Measurements from ENCODE around the gene SCOC. TPM values are rescaled to one million over a fixed set of nuclear protein-coding genes. Genes with fewer than 3 reads are reported as not detected.

The SCOC gene
- total RNA-seq = 10 to 100 TPM; 15.3 to 49.5 (median 35.3) TPM

DNA sequence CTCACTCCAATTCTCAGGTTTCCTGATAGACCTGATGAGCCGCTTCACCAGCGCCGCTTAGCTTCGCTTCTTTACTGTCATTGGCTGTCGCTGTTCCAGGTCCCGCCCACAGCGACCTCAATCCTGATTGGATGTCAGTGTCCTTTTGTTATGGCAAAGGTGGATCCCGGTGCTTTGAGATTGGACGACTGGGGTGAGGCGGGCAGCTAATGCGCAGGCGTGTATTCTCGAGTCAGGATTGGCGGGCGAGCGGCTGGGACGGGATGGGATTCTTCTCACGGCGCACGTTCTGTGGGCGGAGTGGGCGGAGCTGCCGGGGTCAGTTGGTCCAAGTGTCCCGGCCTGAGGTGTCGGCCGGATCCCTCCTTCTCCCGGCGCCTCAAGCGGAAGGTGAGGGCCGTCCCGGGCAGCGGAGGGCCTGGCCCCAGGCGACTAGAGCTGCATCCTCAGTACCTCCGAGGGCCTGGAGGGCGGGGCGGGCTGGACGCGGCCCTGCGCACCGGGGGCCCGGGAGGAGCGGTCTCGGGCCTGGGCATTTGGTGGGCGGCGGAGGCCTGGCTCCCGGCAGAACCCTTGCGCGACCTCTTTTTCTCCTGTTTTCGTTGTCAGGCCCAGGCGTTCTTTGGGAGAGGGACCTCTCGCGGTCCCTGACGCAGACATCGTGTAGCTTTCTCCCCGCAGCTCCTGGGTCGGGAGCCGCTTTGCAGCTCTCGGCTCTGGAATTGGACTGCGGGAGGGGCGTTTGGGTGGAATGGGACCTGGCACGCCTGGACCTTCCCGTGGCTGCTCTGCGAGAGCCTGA, at the start of gene SCOC:
SCOC (plus strand) TSS at position 319 of the 802 bp plus-strand sequence. CDS start 5,525 bp downstream, outside the sequence.
- H3K4me3 ChIP-seq = peak within 1 kb of the TSS; percentile 82 to 90 (median 84)
- peak; percentile 46 to 49 for TF ChIP-seq POLR2A (IDR thresholded peaks at IDR 0.05)
- TF ChIP-seq, protein P1, sequence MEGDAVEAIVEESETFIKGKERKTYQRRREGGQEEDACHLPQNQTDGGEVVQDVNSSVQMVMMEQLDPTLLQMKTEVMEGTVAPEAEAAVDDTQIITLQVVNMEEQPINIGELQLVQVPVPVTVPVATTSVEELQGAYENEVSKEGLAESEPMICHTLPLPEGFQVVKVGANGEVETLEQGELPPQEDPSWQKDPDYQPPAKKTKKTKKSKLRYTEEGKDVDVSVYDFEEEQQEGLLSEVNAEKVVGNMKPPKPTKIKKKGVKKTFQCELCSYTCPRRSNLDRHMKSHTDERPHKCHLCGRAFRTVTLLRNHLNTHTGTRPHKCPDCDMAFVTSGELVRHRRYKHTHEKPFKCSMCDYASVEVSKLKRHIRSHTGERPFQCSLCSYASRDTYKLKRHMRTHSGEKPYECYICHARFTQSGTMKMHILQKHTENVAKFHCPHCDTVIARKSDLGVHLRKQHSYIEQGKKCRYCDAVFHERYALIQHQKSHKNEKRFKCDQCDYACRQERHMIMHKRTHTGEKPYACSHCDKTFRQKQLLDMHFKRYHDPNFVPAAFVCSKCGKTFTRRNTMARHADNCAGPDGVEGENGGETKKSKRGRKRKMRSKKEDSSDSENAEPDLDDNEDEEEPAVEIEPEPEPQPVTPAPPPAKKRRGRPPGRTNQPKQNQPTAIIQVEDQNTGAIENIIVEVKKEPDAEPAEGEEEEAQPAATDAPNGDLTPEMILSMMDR (IDR thresholded peaks at IDR 0.05) = peak in 2 of 6 experiments; percentile 12 to 23
- no peaks in the 10 kb centered on the region for H3K36me3 ChIP-seq
- H3K9me3 ChIP-seq = no peaks in the 10 kb centered on the region
- H3K27me3 ChIP-seq = no peaks in the 10 kb centered on the region
- peaks cover 0 to 19% (median 0%) of the 10 kb centered on the region in 4 donors for H3K4me1 ChIP-seq
- H3K27ac ChIP-seq = peak within 1 kb of the TSS; percentile 81 to 92 (median 90)
- peak; percentile 99 to 100 (median 99) for DNase-seq

- DNase-seq = peak in 1 of 3 donors; percentile 51
- H3K9me3 ChIP-seq = no peaks in the 10 kb centered on the region
- H3K36me3 ChIP-seq = no peaks in the 10 kb centered on the region
- no peaks in the 10 kb centered on the region for H3K4me1 ChIP-seq
- no peaks in the 10 kb centered on the region for H3K27me3 ChIP-seq
- no peak for TF ChIP-seq POLR2A (IDR thresholded peaks at IDR 0.05)
- TF ChIP-seq, protein P1 (IDR thresholded peaks at IDR 0.05) = peak in 4 of 6 experiments; percentile 29 to 57 (median 54)
- H3K27ac ChIP-seq = no peak overlapping the region
- H3K4me3 ChIP-seq = no peak overlapping the region
Observed at GRCh38 chr4:140326395-140326993, 47.0 kb upstream of the SCOC start.

GRCh38 chr4:140330311-140330900, 43.0 kb upstream of the SCOC start:
- no peak for DNase-seq
- no peaks in the 10 kb centered on the region for H3K4me1 ChIP-seq

GRCh38 chr4:140331245-140331644, 42.2 kb upstream of the SCOC start:
- H3K36me3 ChIP-seq = no peaks in the 10 kb centered on the region
- H3K4me3 ChIP-seq = no peak overlapping the region
- no peak for DNase-seq
- H3K4me1 ChIP-seq = no peaks in the 10 kb centered on the region
- H3K9me3 ChIP-seq = no peaks in the 10 kb centered on the region
- TF ChIP-seq, protein P1 (IDR thresholded peaks at IDR 0.05) = no peak
- no peak for TF ChIP-seq POLR2A (IDR thresholded peaks at IDR 0.05)
- no peaks in the 10 kb centered on the region for H3K27me3 ChIP-seq
- no peak overlapping the region for H3K27ac ChIP-seq

More at GRCh38 chr4:140330311-140330900, 43.0 kb upstream of the SCOC start:
- H3K36me3 ChIP-seq = no peaks in the 10 kb centered on the region
- no peaks in the 10 kb centered on the region for H3K27me3 ChIP-seq
- no peak overlapping the region for H3K27ac ChIP-seq
- H3K4me3 ChIP-seq = no peak overlapping the region
- H3K9me3 ChIP-seq = no peaks in the 10 kb centered on the region
- TF ChIP-seq, protein P1 (IDR thresholded peaks at IDR 0.05) = peak in 4 of 6 experiments; percentile 41 to 63 (median 54)
- TF ChIP-seq POLR2A (IDR thresholded peaks at IDR 0.05) = no peak

- H3K27ac ChIP-seq = no peak overlapping the region
- TF ChIP-seq, protein P1 (IDR thresholded peaks at IDR 0.05) = no peak
- TF ChIP-seq POLR2A (IDR thresholded peaks at IDR 0.05) = no peak
- no peaks in the 10 kb centered on the region for H3K36me3 ChIP-seq
- H3K4me3 ChIP-seq = no peak overlapping the region
- no peaks in the 10 kb centered on the region for H3K27me3 ChIP-seq
- DNase-seq = no peak
- H3K4me1 ChIP-seq = no peaks in the 10 kb centered on the region
- H3K9me3 ChIP-seq = no peaks in the 10 kb centered on the region
Observed at GRCh38 chr4:140331876-140332275, 41.6 kb upstream of the SCOC start.
